Hematopoietic multipotent progenitor cell treated with erythropoietin and hydrocortisone succinate and interleukin-3 and kit ligand, for 6 days (in vitro differentiated cells): ENCODE data around the gene AP3B1.
A peak's percentile ranks its signal among the peaks of the same experiment; 100 is the strongest.
"Not testable (repeated sequence)": the region's sequence is repeated elsewhere in the genome, so short reads cannot be mapped to it uniquely, and the experiment has no call there.

Experiments used
- DNase-seq: peaks from one replicate; pipeline ENCODE4 v3.0.0-alpha.2; 2015

Gene AP3B1

DNA sequence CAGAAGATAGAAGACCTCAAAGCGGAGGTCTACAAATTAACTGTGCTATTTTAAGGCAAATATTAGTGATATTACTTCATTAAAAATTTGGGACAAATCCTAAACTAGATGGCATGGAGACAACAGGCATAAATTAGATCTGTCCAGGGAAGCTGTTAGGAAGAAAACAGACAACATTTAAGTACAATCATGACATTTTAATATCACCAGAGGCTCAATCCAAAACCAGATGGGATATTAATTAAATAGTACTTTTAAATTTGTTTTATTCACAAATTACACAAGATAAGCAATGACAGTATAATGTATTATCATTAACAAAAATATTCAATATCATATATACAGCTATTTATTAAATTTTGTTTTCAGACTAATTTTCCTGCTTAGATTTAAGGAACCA is 161.1 kb downstream of the AP3B1 start:
- DNase-seq, result no peak

DNA sequence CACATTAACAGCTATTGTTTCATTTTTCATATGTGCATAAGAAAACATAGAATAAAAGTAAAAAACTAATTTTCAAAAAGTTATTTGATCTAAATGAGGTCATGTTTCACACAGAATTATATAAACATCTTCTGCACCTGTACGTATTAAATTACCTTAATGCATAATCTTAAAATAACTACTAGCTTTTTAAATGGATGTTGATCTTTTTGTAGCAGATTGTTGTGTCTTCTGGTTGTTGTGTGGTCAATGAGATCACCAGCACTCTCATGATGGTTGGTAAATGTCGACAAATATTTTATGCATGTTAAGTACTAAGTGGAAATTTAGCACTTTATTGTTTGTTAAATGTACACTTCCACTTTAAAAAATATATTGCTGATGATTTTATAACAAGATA is 162.0 kb downstream of the AP3B1 start:
- DNase-seq, result no peak

GRCh38 chr5:78129597-78129996 is 164.9 kb downstream of the AP3B1 start:
- no peak for DNase-seq

GRCh38 chr5:78127875-78128274 is 166.6 kb downstream of the AP3B1 start:
- DNase-seq, result peak; percentile 9

DNA sequence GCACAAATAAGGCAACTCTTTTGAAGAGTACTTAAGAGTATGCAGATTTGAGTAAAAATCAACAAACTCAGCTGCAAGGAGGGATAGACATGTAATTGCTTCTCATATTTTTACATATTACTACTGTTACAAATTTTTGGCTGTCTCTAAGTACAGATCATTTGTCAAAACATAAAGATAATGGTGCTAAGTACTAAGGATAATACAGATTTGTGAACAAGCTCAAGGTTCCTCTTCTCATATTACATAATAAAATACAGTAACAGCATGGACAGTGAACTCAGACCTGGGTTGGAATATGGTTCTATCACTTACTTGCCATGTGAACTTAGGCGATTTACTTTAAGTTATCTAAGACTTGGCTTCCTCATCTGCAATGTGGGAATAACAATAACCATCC is 168.0 kb downstream of the AP3B1 start:
- DNase-seq, result no peak

GRCh38 chr5:78116167-78116566 is 178.3 kb downstream of the AP3B1 start:
- no peak for DNase-seq

GRCh38 chr5:78113689-78114264 is 180.7 kb downstream of the AP3B1 start:
- DNase-seq, result no peak

- DNase-seq, result no peak
These were observed 181.6 kb downstream of the AP3B1 start for GRCh38 chr5:78112931-78113330.

DNA sequence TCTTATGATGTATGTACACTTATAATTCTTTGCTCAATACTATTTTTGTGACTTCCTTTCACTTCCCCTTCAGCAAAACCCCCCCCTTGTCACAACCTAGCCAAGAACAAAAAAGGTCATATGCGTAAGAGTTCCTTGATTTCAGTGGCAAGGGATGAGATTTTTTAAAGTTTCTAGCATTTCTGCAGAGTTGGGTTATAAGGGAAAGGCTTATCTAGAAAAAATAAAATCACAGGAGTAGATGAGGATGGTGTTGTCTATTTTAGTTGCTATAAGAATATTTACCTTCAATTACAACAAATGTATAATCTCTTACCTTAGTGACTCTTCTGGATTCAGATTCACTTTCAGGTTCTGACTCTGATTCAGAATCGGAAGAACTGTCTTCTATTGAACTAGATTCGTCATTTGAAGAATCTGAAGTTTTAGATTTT is 184.6 kb downstream of the AP3B1 start:
- DNase-seq, result no peak

DNA sequence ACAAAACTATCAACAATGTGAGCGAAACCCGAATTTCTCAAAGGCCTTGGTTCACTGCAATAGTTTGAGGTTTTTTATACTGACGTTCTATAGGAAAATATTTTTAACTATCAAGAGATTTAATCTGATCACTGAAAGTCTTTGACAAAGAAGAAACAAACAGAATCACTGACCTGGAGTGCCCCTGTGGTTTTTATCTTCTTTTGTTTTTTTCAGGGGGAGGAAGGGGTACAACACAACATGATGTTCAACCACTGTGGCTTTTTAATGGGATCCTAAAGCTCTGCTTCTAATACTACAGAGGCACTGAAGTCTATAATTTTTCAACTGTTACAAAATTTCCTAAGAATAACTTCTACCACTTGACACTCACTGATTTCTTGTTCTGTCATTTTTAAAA is 185.9 kb downstream of the AP3B1 start:
- DNase-seq, result no peak

DNA sequence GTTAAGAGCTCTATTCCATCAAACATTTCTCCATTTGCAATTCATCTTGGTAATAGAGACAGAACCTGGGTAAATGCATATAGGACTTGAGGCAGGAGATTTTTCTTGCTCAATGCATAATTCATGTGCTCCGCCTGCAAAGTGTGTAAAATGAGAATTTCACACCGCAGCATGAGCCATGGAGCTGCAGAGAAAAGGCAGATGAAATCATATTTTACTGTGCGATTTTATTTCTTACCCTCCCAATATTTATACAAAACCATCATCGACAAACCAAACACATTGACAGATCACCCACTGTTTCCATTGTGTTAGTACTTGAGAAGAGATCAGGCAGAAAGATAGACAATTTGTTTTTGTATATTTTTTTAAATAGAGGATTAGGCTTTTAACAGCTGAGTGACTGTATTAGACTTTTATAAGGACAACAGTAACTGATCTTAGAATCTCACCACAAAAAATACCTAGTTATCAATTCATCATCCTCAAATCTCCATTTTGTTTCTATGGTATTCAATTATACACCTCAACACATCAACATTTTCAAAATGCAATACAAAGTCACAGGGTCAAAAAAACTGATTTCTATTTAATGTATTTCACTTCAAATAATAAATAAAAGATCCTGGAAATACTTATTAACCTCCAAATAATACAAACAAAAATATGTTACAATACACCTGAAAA is 191.1 kb downstream of the AP3B1 start:
- DNase-seq, result no peak

DNA sequence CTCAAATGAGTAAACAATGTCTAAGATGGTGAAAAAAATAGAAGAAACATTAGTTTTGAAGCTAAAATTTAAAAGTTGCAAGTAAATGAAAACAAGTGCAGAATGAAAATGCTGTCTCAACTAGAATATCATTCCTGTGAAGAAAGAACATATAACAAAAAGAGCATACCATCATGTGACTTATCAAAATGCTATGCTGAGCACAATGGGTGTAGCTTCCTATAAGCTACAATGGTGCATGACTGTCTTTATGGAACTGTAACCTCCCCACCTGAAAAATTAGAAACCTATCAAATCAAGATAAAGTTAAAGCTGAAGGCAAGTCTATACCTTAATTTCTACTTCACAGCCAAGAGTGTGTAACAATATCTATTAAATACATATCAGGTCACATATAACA is 192.0 kb downstream of the AP3B1 start:
- DNase-seq, result no peak

- DNase-seq, result no peak
These were observed 199.4 kb downstream of the AP3B1 start for GRCh38 chr5:78095125-78095524.

- DNase-seq, result no peak
These were observed 204.5 kb downstream of the AP3B1 start for GRCh38 chr5:78090002-78090401.

DNA sequence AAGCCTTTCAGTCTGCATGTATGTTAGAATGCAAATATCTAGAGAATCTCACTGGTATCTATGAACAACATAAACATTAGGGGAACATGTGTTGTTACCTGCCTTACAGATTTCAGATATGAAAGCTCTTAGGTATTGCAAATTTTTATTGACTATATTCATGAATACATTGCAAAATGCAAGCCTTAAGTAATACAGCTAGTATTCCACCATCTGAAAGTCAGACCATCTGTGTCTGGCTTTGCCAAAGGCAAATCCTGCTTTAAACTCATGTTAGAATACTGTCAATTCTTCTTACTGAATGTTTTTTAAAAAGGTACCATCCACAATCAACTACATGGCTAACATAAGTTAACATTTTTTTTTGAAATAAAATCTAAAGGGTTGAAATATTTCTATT is 215.6 kb downstream of the AP3B1 start:
- DNase-seq, result no peak

GRCh38 chr5:78077369-78078068 is 217.0 kb downstream of the AP3B1 start:
- DNase-seq, result no peak

GRCh38 chr5:78076351-78076750 is 218.1 kb downstream of the AP3B1 start:
- DNase-seq, result peak; percentile 9

DNA sequence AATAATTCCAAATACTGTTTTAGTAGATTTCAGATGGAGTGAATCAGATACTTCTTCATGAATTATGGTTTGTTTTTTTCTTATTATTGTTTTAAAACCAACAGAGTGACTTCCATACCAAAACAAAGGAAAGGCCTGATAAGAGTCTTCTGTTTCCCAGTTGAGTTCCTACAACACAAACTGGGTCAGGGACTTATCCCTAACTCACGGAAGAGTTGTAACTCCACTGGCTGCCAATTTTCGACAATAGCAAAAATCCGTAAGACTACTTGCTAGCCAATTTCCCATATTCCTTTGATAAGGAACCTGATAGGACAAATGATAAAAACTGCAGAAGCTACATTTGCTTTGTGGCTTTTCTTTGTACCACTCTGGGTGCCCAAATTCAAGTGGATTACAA is 219.2 kb downstream of the AP3B1 start:
- DNase-seq, result no peak

DNA sequence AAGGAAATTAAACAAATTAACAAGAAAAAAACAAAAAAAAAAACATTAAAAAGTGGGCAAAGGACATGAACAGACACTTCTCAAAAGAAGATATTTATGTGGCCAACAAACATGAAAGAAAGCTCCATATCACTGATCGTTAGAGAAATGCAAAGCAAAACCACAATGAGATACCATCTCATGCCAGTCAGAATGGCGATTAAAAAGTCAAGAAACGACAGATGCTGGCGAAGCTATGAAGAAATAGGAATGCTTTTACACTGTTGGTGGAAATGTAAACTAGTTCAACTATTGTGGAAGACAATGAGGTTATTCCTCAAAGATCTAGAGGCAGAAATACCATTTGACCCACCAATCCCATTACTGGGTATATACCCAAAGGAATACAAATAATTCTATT is 223.8 kb downstream of the AP3B1 start:
- DNase-seq, result not testable (repeated sequence)

DNA sequence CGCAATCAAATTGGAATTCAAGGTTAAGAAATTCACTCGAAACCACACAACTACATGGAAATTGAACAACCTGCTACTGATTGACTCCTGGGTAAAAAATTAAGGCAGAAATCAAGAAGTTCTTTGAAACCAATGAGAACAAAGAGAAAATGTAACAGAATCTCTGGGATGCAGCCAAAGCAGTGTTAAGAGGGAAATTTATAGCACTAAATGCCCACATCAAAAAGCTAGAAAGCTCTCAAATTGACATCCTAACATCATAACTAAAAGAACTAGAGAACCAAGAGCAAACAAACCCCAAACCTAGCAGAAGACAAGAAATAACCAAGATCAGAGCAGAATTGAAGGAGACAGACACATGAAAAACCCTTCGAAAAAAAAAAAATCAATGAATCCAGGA is 226.9 kb downstream of the AP3B1 start:
- not testable (repeated sequence) for DNase-seq

DNA sequence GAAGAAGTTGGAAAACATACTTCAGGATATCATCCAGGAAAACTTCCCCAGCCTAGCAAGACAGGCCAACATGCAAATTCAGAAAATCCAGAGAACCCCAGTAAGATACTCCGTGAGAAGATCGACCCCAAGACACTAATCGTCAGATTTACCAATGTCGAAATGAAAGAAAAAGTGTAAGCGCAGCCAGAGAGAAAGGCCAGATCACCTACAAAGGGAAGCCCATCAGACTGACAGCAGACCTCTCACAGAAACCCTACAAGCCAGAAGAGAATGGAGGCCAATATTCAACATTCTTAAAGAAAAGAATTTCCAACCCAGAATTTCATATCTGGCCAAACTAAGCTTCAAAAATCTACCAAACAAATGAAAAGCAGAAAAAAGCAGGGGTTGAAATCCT is 227.8 kb downstream of the AP3B1 start:
- DNase-seq, result not testable (repeated sequence)

DNA sequence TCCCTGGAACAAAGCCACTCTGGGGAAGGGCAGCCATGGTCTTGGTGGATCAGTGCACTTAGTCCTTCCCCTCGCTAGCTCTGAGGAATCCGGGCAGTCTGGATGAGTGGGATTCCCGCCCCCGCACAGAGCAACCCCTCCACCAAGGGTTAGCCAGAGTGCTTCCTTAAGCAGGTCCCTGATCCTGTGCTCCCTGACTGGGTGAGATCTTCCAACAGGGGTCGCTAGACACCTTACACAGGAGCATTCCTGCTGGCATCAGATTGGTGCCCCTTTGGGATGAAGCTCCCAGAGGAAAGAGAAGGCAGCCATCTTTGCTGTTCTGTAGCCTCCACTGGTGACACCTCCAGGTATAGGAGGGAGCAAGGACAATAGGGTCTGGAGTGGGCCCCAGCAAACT is 228.8 kb downstream of the AP3B1 start:
- DNase-seq, result no peak

DNA sequence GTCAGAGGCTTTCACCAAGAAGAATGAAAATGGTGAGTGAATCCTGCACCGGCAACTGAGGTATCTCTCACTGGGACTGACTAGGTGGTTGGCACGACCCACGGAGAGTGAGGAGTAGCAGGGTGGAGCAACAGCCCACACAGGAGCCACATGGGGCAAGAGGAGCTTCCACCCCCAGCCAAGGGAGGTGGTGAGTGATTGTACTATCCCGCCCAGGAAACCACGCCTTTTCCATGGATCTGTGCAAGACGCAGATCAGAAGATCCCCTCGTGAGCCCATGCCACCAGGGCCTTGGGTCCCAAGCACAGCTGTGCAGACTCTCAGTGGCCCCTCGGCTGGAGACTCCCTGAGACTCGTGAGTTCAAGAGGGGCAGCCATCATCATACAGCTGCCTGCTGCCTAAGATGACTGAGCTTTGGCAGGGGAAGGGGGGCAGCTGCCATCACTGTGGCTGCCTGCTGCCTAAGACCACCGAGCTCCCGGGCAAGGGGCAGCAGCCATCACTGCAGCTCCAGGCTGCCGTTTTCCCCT is 229.5 kb downstream of the AP3B1 start:
- peak; percentile 65 for DNase-seq

GRCh38 chr5:78063495-78063894 is 231.0 kb downstream of the AP3B1 start:
- DNase-seq, result no peak
